HepG2 (cell line): ENCODE measurements around the gene NEDD1.

Source experiments
- CREB1 ChIP-seq, 2 experiments: fragments of 450-650 bp in 1 of 2; IDR thresholded peaks; 2 replicates each; pipeline ENCODE4 v1.6.1; 2016 to 2017; ENCODE audit warnings: control low read depth in 1 of 2, mild to moderate bottlenecking in 1 of 2, missing compliant biosample characterization in 1 of 2, missing genetic modification characterization in 1 of 2
- CTCF ChIP-seq: sonication (generic); formaldehyde crosslinking; IDR thresholded peaks from 2 replicates; pipeline ENCODE4 v1.5.0; 2020; ENCODE audit warnings: mild to moderate bottlenecking, missing genetic modification reagents, moderate library complexity
- GABPB1 ChIP-seq: IDR thresholded peaks from 2 replicates; pipeline ENCODE4 v1.6.1; 2016; ENCODE audit warnings: mild to moderate bottlenecking, missing genetic modification reagents, moderate library complexity, missing compliant biosample characterization
- PITX1 ChIP-seq: sonication (generic); formaldehyde crosslinking; IDR thresholded peaks from 2 replicates; pipeline ENCODE4 v1.5.1; 2020; ENCODE audit warnings: mild to moderate bottlenecking, missing genetic modification reagents
- PTBP1 ChIP-seq: fragments of 200-400 bp; formaldehyde crosslinking; IDR thresholded peaks from 2 replicates; pipeline ENCODE4 v1.6.1; 2018; ENCODE audit warnings: low read length, low read depth; ENCODE audit not compliant: poor library complexity, severe bottlenecking
- SIN3A ChIP-seq: IDR thresholded peaks from 2 replicates; pipeline ENCODE4 v1.6.1; 2011; ENCODE audit warnings: low read depth, mild to moderate bottlenecking, control low read depth, low read length, borderline replicate concordance
- SNAPC2 ChIP-seq: sonication (generic); formaldehyde crosslinking; IDR thresholded peaks from 2 replicates; pipeline ENCODE4 v1.8.1; 2022; ENCODE audit warnings: mild to moderate bottlenecking, missing genetic modification reagents
- STAT5B ChIP-seq: sonication (generic); formaldehyde crosslinking; IDR thresholded peaks from 2 replicates; pipeline ENCODE4 v1.4.0; 2020; ENCODE audit warnings: missing genetic modification reagents
- TFAP4 ChIP-seq: sonication (generic); IDR thresholded peaks from 2 replicates; pipeline ENCODE4 v1.6.1; 2016; ENCODE audit warnings: low read depth, borderline replicate concordance
- ZNF232 ChIP-seq: sonication (generic); formaldehyde crosslinking; IDR thresholded peaks from 2 replicates; pipeline ENCODE4 v1.4.0; 2020; ENCODE audit warnings: missing genetic modification reagents, borderline replicate concordance
- ZNF296 ChIP-seq: sonication (generic); formaldehyde crosslinking; conservative IDR thresholded peaks from 2 replicates; pipeline ENCODE4 v1.5.0; 2020; ENCODE audit warnings: mild to moderate bottlenecking, missing genetic modification reagents
- TF ChIP-seq, protein P1 (sequence below): IDR thresholded peaks from 2 replicates; pipeline ENCODE4 v1.6.1; 2012; ENCODE audit warnings: inconsistent platforms
- TF ChIP-seq, protein P2 (sequence below): sonication (generic); formaldehyde crosslinking; conservative IDR thresholded peaks from 2 replicates; pipeline ENCODE4 v1.4.0; 2020; ENCODE audit warnings: missing genetic modification reagents

- TF ChIP-seq CTCF (no peak), TFAP4 (no peak), ZNF232 (CRISPR knock-in tag) (no peak), GABPB1 (CRISPR knock-in tag) (no peak), SIN3A (no peak), ZNF296 (CRISPR knock-in tag) (no peak), CREB1 (IDR thresholded peaks at IDR 0.05) (no peak), CREB1 (CRISPR knock-in tag; IDR thresholded peaks at IDR 0.05) (no peak), PITX1 (CRISPR knock-in tag) (no peak), STAT5B (no peak), PTBP1 (no peak), SNAPC2 (CRISPR knock-in tag) (no peak)
- TF ChIP-seq, protein P1, sequence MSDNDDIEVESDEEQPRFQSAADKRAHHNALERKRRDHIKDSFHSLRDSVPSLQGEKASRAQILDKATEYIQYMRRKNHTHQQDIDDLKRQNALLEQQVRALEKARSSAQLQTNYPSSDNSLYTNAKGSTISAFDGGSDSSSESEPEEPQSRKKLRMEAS, result no peak
- TF ChIP-seq, protein P2, sequence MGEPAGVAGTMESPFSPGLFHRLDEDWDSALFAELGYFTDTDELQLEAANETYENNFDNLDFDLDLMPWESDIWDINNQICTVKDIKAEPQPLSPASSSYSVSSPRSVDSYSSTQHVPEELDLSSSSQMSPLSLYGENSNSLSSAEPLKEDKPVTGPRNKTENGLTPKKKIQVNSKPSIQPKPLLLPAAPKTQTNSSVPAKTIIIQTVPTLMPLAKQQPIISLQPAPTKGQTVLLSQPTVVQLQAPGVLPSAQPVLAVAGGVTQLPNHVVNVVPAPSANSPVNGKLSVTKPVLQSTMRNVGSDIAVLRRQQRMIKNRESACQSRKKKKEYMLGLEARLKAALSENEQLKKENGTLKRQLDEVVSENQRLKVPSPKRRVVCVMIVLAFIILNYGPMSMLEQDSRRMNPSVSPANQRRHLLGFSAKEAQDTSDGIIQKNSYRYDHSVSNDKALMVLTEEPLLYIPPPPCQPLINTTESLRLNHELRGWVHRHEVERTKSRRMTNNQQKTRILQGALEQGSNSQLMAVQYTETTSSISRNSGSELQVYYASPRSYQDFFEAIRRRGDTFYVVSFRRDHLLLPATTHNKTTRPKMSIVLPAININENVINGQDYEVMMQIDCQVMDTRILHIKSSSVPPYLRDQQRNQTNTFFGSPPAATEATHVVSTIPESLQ (CRISPR knock-in tag), result no peak
Observed at GRCh38 chr12:96980991-96981414, 73.9 kb downstream of the NEDD1 start.
